ENCODE results near the gene ADAM33.

Gene ADAM33

GRCh38 chr20:3628502-3629314, 53.1 kb downstream of the ADAM33 start:
- H3K4me3 ChIP-seq (ENCODE audit: low read depth, low read length), result no peak overlapping the region
- DNase-seq (ENCODE audit: low read depth), result no peak

- no peak for DNase-seq (ENCODE audit: low read depth)
- H3K4me3 ChIP-seq (ENCODE audit: low read depth, low read length), result no peak overlapping the region
Observed at GRCh38 chr20:3627476-3627875, 54.3 kb downstream of the ADAM33 start.

GRCh38 chr20:3622406-3622805, 59.4 kb downstream of the ADAM33 start:
- DNase-seq (ENCODE audit: low read depth), result no peak
- no peak overlapping the region for H3K4me3 ChIP-seq (ENCODE audit: low read depth, low read length)

GRCh38 chr20:3621111-3621510, 60.7 kb downstream of the ADAM33 start:
- no peak for DNase-seq (ENCODE audit: low read depth)
- no peak overlapping the region for H3K4me3 ChIP-seq (ENCODE audit: low read depth, low read length)
